ENCODE data around the gene PLD6.

The PLD6 gene

GRCh38 chr17:17172990-17173389 is 33.1 kb downstream of the PLD6 start:
- H3K9me3 ChIP-seq: no peaks in the 10 kb centered on the region
- no peaks in the 10 kb centered on the region for H3K27me3 ChIP-seq
- DNase-seq: no peak
- no peaks in the 10 kb centered on the region for H3K4me1 ChIP-seq
- TF ChIP-seq CTCF (IDR thresholded peaks at IDR 0.05; ENCODE audit: low read depth, low read length): no peak
- H3K4me3 ChIP-seq (ENCODE audit: low read depth, low read length): no peak overlapping the region
- peaks cover 25% of the 10 kb centered on the region for H3K36me3 ChIP-seq

GRCh38 chr17:17172001-17172939 is 33.9 kb downstream of the PLD6 start:
- Histone ChIP-seq H3K4me1 (no peaks in the 10 kb centered on the region), H3K36me3 (peaks cover 24% of the 10 kb centered on the region)

GRCh38 chr17:17171186-17171585 is 34.9 kb downstream of the PLD6 start:
- no peak for TF ChIP-seq CTCF (IDR thresholded peaks at IDR 0.05; ENCODE audit: low read depth, low read length)
- no peak for DNase-seq
- no peaks in the 10 kb centered on the region for H3K4me1 ChIP-seq

More at GRCh38 chr17:17172001-17172939, 33.9 kb downstream of the PLD6 start:
- H3K4me3 ChIP-seq (ENCODE audit: low read depth, low read length): no peak overlapping the region
- no peak for TF ChIP-seq CTCF (IDR thresholded peaks at IDR 0.05; ENCODE audit: low read depth, low read length)
- H3K9me3 ChIP-seq: no peaks in the 10 kb centered on the region
- DNase-seq: no peak
- H3K27me3 ChIP-seq: no peaks in the 10 kb centered on the region

GRCh38 chr17:17170346-17170985 is 35.7 kb downstream of the PLD6 start:
- H3K9me3 ChIP-seq: no peaks in the 10 kb centered on the region
- no peak for DNase-seq
- H3K36me3 ChIP-seq: peaks cover 14% of the 10 kb centered on the region
- no peaks in the 10 kb centered on the region for H3K27me3 ChIP-seq
- no peak overlapping the region for H3K4me3 ChIP-seq (ENCODE audit: low read depth, low read length)
- TF ChIP-seq CTCF (IDR thresholded peaks at IDR 0.05; ENCODE audit: low read depth, low read length): no peak
- no peaks in the 10 kb centered on the region for H3K4me1 ChIP-seq

More at GRCh38 chr17:17171186-17171585, 34.9 kb downstream of the PLD6 start:
- Histone ChIP-seq H3K27me3 (no peaks in the 10 kb centered on the region), H3K4me3 (ENCODE audit: low read depth, low read length) (no peak overlapping the region), H3K9me3 (no peaks in the 10 kb centered on the region), H3K36me3 (peaks cover 14% of the 10 kb centered on the region)

GRCh38 chr17:17169396-17169795 is 36.7 kb downstream of the PLD6 start:
- TF ChIP-seq CTCF (IDR thresholded peaks at IDR 0.05; ENCODE audit: low read depth, low read length): no peak
- Histone ChIP-seq H3K27me3 (no peaks in the 10 kb centered on the region), H3K36me3 (peaks cover 14% of the 10 kb centered on the region), H3K4me1 (no peaks in the 10 kb centered on the region), H3K4me3 (ENCODE audit: low read depth, low read length) (no peak overlapping the region), H3K9me3 (no peaks in the 10 kb centered on the region)
- no peak for DNase-seq

- peaks cover 4% of the 10 kb centered on the region for H3K36me3 ChIP-seq
- H3K9me3 ChIP-seq: no peaks in the 10 kb centered on the region
- no peak overlapping the region for H3K4me3 ChIP-seq (ENCODE audit: low read depth, low read length)
- no peaks in the 10 kb centered on the region for H3K4me1 ChIP-seq
- TF ChIP-seq CTCF (IDR thresholded peaks at IDR 0.05; ENCODE audit: low read depth, low read length): no peak
- no peaks in the 10 kb centered on the region for H3K27me3 ChIP-seq
- DNase-seq: no peak
Measured at GRCh38 chr17:17168401-17168800, 37.7 kb downstream of the PLD6 start.
